Measurements from ENCODE around the gene ARHGAP21.

GRCh38 chr10:24700948-24701347 is 22.7 kb downstream of the ARHGAP21 start:
- TF ChIP-seq, protein P1, sequence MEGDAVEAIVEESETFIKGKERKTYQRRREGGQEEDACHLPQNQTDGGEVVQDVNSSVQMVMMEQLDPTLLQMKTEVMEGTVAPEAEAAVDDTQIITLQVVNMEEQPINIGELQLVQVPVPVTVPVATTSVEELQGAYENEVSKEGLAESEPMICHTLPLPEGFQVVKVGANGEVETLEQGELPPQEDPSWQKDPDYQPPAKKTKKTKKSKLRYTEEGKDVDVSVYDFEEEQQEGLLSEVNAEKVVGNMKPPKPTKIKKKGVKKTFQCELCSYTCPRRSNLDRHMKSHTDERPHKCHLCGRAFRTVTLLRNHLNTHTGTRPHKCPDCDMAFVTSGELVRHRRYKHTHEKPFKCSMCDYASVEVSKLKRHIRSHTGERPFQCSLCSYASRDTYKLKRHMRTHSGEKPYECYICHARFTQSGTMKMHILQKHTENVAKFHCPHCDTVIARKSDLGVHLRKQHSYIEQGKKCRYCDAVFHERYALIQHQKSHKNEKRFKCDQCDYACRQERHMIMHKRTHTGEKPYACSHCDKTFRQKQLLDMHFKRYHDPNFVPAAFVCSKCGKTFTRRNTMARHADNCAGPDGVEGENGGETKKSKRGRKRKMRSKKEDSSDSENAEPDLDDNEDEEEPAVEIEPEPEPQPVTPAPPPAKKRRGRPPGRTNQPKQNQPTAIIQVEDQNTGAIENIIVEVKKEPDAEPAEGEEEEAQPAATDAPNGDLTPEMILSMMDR (IDR thresholded peaks at IDR 0.05; ENCODE audit: low read length): no peak
- TF ChIP-seq EZH2 (optimal IDR thresholded peaks at IDR 0.05; ENCODE audit: low read depth, low read length): no peak

All from MM.1S (cell line).